ENCODE data around the gene MILR1. TPM values are rescaled to one million over a fixed set of nuclear protein-coding genes. Genes with fewer than 3 reads are reported as not detected.

Gene MILR1
- total RNA-seq, 1 experiment from 2014 or later = 35.9 TPM

DNA sequence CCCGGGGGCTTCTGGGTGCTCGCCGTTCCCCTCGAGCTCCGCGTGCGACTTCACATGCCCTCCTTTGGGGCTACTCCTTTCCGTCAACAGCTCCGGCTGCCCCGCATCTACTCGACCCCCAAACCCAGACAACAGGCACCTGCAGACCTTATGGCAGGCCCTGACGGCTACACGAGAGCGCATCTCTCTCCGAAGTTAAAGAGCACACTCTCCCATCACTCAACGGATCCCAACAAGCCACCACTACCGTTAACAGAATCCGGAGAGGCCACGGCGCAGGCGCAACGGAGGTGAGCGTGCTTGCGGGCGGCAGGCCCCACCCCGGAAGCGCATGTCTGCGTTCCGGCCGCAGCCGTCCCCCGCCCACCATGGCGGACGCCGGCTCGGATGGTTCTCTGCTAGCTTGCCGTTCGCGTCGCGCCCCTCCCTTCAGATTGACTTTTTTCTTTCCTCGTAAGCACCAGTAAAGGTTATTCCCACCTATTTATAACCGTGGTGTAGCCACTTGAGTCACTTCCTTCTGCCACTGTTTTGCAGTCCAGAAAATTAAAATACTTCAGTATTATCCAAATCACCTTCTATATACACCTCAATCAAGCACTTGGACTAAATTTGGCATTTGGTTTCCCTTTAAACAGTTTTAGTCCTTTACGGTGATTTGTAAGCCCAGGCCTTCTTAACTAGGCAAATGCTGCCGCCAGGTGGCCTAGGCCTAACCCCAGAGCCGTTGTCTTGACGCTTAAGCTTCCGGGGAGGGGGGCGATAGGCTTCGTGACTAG lies 48.1 kb downstream of the MILR1 start, which contains the start of gene POLG2:
POLG2 (minus strand) TSS at position 269 of the 779 bp plus-strand sequence; CDS start at position 183, 86 bp downstream.
- in situ Hi-C loops (cut with HindIII; ENCODE audit: low pct_unique_long_range_greater_than_20kb, low sequenced_read_pairs) = no loop called here
- DNase-seq (ENCODE audit: low read depth) = peak; percentile 87

DNA sequence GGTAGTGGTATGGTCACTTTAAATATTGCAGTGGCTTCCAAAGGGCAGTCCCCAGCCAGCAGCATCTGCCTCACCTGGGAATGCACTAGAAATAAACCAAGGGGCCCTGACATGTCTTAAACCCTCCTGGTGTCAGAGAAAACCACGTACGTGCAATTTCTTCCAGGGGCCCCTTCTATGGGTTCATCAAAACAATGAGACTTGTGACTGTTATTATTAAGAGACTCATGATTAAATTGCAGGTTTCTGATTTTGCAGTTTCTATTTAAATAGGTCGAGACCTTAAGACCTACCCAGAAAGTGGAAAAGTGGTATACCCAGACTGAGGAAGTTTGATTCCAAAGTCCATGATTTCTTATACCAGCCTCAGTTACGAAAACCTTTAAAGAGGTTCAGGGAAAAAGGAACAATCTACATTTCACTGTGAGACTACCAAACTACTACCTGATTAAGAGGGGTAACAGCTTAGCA lies 48.7 kb downstream of the MILR1 start:
- in situ Hi-C loops (cut with HindIII; ENCODE audit: low pct_unique_long_range_greater_than_20kb, low sequenced_read_pairs) = no loop called here
- DNase-seq (ENCODE audit: low read depth) = no peak

DNA sequence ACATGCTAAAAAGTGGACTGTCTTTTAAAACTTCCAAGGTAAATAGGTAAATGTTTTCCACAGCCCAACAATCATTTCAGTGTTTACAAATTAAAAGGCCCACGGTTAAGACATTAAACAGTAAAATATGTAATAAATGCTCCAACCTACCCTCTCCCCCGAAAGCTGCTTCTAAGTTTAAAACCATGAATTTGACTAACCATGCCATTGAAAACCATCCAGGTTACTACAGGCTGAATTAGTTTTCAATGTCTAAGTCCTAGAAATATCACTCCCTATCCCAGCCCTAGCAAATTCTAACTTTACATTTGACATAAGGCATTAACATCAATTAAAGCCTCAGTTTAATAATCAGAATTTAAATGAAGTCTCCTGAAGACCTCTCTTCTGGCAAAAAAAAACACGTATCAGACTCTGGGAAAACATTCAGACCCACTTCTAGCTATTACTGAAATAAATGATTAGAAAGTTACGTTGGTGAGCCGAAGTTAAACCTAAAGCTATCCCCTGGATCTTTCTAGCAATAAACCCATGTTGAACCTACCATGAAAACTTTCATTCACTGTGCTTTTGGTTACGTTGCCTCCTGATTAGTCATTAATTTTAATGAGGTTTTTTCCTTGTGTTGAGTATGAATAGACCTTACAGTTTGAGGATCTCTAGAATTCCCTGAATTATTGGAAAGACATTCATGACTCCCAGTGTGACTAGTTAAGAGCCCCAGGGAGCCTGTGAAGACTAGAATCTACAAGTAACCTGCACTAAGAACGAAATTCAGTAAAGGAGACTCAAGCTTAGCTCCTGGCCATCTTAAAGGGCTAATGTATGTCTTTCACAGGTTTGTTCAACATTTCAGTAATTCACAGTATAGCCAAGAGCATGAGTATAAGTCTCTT lies 49.6 kb downstream of the MILR1 start:
- in situ Hi-C loops (cut with HindIII; ENCODE audit: low pct_unique_long_range_greater_than_20kb, low sequenced_read_pairs) = no loop called here
- DNase-seq (ENCODE audit: low read depth) = no peak

DNA sequence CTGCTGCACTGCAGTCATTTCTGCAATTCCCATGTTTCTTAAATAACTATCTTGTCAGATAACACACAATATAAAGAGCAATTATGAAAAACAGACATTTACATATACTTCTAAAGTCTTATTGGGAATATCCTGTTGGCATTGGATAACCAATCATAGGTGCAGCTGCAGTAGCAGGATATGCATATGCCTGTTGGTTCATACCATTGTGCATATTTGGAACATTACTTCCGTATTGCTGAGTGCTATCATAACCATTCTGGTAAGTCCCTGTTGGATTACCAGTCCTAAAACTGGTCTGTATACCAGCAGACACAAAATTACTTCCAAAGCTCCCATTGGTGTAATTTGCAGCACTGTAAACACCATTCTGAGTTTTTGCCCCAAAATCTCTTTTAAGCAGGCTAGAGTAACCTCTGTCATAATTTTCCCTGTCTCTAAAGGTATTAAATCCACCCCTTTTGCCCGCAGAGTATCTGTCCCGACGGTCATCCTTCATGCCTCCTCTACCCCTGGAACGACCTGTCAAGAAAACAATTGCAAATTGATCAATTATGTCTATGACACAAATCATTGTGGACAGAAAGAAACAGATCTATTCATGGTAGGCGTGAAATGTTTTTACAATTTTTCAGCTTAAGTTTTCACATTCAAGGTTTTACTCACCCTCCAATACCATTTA lies 51.0 kb downstream of the MILR1 start:
- in situ Hi-C loops (cut with HindIII; ENCODE audit: low pct_unique_long_range_greater_than_20kb, low sequenced_read_pairs) = no loop called here
- no peak for DNase-seq (ENCODE audit: low read depth)

DNA sequence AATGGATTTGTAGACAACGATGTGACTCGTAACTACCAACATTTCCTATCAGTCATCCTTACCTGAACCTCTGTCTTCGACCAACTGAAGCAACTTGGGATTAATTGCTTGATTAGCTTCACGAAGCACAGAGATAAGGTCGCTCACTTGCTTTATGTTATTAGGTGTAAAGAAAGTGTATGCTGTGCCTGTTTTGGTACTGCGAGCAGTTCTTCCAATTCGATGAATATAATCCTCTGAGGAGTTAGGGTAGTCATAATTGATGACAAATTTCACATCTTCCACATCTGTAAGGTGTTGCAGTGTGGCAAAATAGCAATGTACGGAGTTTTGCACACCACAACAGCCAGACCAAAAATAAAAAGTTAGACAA lies 51.6 kb downstream of the MILR1 start:
- DNase-seq (ENCODE audit: low read depth) = no peak
- in situ Hi-C loops (cut with HindIII; ENCODE audit: low pct_unique_long_range_greater_than_20kb, low sequenced_read_pairs) = no loop called here

DNA sequence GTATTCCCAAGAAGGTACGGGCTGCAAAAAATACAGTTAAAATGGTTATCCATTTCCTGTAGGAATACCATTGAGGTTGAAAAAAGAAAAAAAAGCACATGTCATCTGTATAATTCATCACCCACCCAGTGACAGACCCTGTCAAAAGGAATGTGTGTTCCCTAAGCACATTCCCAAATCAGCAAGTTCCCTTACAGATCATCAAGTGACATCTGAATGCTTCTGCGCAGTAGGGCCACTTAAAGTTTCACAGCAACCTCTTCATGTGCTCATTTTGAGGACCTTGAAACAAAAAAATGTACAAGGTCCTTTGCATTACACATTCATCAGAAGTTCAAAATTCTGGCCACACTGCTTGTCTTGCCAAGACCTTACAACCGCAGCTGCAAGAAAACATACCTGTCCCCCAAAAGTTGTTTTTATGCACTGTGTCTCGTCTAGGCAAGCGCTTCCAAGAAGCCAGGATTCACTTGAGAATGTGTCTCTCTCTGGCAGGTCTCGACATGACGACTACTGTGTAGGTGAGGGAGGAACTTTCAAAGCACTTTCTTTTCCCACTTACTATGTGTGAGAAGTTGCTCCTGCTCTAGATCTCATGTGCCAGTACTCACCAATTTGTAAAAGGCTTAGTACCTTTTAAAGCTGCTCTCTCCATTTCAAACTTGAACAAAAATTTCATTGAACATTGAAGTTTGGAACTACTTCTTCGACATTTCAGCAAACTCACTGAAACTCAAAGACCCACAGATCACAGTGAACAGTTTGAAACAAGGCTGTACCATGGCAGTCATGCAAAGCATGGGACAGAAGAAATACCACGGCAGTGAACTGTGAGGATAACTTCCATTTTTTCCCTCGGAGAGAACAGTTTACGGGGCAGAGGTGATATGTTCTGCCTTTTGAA lies 52.2 kb downstream of the MILR1 start:
- DNase-seq (ENCODE audit: low read depth) = no peak
- in situ Hi-C loops (cut with HindIII; ENCODE audit: low pct_unique_long_range_greater_than_20kb, low sequenced_read_pairs) = no loop called here

DNA sequence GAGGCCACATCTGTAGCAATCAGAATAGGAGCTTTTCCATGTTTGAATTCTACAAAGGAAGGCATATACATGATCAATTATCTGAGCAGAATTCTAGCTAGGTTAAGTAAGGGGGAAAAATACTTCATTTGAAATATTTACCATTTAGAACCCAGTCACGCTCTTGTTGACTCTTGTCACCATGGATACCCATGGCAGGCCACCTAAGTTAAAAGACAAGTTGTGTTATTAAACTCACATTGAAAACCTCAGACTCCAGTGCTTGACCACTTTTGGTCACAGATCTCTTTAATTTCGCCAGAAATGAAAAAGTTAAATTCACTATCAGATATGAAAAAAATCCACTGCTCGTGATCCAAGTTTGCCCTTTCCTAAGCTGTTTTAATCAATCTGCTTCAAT lies 53.1 kb downstream of the MILR1 start:
- in situ Hi-C loops (cut with HindIII; ENCODE audit: low pct_unique_long_range_greater_than_20kb, low sequenced_read_pairs) = no loop called here
- no peak for DNase-seq (ENCODE audit: low read depth)

DNA sequence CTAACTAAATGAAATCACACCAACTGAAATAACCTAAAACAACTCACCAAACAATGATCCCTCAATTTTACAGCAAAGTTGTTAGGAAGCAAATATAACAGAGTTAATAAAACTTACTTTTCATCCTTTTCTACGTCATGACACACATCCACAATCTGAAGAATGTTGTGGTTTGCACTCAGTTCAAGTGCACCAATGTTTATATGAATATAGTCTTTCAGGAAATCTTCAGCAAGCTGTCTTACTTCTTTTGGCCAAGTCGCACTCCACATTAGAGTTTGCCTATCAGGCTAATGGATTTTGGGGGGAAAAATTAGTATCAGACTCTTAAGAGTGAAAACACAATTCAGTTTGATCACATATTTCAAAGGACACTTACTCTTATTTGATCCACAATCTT lies 53.9 kb downstream of the MILR1 start:
- DNase-seq (ENCODE audit: low read depth) = no peak
- in situ Hi-C loops (cut with HindIII; ENCODE audit: low pct_unique_long_range_greater_than_20kb, low sequenced_read_pairs) = no loop called here

DNA sequence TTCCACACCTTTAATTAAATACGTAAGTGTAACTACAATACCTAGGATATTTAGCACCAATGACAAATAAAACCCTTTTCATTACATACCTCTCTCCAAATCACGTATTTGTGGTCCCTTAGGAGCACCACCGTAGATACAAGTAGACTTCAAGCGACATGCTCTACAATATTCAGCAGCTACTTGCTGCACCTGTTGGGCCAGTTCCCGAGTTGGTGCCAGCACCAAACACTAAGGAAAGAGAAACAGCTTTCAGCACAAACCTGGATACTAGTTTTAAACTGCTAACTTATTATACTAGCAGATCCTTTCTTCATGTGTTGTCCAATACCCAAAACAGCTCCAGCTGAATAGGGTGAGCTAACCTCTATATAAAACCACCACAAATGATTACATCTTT lies 54.4 kb downstream of the MILR1 start:
- no peak for DNase-seq (ENCODE audit: low read depth)
- in situ Hi-C loops (cut with HindIII; ENCODE audit: low pct_unique_long_range_greater_than_20kb, low sequenced_read_pairs) = no loop called here

DNA sequence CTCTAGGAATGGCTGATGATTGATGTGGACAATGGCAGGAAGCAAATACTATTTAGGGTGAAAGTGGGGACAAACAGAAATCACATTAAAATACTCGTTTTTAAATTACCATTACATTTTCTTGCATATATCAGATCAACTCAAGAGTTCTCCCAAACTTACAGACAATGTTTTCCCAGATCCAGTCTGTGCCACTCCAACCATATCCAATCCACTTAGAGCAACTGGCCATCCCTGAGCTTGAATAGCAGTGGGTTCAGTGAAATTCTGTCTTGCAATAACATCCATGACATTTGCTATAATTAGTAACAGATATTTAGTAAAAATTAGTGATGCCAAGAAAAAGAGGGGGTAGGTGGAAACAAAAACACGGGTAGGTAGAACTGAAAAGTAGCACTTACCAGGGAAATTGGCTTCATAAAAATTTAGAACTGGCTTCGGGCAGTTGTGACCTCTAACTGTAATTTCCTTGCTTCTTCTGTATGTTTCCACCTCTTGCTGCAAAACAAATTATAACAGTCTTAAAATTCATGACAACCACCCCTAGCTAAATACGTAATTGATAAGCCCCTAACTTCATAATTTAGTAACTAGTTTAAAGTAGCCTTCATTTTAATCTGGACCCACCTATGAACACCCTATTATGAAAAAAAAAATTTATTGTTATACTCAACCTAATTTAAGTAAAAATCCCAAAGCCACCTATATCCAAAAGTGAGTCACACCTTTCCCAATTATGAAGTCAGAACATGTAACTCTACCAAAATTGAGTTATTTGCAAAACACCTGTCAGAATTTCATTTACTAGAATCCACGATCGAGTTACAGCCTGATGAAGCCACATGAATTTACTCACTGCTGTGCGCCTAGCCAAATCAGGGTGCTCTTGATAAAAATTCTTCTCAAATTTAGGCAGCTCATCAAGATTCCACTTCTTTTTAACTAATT lies 55.2 kb downstream of the MILR1 start:
- in situ Hi-C loops (cut with HindIII; ENCODE audit: low pct_unique_long_range_greater_than_20kb, low sequenced_read_pairs) = no loop called here
- DNase-seq (ENCODE audit: low read depth) = no peak

DNA sequence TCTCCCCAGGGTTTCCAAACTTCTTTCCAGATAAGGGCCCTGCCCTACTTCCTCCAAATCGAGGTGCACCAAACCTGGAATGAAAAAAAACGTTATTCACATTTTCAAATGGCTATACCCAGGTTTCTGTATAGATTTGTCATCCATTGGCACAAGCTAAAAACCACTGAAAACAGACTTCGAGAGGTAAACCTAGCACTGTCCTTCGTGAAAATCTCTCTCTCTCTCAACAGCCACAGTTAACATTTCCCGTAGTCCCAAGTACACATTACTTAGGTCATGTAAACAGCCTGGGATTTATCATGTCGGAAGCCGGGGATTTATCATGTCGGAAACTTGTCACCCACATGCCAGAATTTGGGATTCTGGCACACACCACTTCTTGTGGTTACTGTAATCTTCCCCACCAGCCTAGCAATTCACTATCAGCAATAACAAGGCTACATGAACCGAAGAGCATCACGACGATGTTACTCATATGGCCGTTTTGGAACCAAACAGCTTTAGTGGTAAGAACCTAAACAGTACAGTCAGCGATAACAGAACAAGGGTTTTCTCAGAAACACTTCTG lies 55.9 kb downstream of the MILR1 start:
- in situ Hi-C loops (cut with HindIII; ENCODE audit: low pct_unique_long_range_greater_than_20kb, low sequenced_read_pairs) = no loop called here
- no peak for DNase-seq (ENCODE audit: low read depth)

DNA sequence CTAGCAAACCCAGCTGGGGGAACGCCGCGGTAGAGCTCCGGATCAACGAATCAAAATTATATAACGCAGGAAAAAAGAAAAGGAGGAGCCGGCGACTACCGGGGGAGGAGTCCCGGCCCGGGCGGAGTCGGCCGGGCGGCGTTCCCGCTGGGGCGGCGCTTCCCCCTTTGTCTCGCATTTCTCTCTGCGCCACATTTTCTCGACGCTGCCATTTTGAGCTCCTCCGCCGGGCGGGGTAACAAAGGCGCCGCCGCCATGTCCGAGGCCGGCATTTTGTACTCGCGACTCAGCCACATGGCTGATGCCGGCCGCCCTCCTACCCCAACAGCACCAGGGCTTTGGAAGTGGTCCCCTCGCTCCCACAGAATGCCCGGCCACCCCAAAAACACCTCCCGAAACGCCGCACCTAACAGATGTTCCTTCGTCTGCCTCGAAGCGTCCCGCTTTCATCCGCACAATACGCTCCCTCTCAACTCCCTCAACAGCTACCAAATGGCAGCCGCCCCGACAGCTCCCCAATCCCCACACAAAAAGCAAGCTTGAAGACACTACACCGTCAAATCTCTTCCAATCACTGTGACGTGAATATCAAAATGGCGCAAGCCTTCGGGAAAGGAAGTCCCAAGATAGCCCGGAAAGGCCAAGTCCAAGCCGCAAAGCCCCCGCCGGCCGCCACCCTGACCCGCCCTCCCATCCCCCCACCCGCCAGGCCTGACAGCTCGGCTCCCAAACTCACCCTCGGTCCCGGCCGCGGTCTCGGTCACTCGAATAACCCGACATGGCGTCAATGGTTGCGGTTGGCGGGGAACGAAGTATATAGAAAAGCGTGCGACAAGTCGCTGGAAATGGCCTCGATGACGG lies 56.7 kb downstream of the MILR1 start:
- peak; percentile 88 for DNase-seq (ENCODE audit: low read depth)
- in situ Hi-C loops (cut with HindIII; ENCODE audit: low pct_unique_long_range_greater_than_20kb, low sequenced_read_pairs) = no loop called here

DNA sequence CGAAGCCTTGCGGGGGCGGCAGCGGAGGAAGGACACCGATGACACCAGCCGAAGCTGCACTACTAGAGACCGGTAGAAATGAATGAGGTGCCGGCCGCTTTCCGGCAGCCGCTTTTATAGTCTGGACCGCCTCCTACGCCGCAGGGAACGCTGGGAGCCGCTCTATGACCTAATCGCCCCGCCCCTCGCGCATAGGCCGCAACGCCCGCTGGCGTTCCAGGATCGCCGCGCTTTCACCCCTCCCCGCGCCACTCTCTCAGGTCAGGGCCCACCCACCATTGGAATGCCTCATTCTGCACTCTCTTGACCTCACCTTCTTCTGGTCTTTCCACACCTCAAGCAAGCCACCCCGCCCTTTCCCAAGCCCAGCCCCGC lies 57.3 kb downstream of the MILR1 start, which contains the start of gene DDX5:
DDX5 (minus strand) TSS at position 89 of the 375 bp plus-strand sequence. CDS start 170 bp downstream, outside the sequence.
- in situ Hi-C loops (cut with HindIII; ENCODE audit: low pct_unique_long_range_greater_than_20kb, low sequenced_read_pairs) = no loop called here
- no peak for DNase-seq (ENCODE audit: low read depth)

DNA sequence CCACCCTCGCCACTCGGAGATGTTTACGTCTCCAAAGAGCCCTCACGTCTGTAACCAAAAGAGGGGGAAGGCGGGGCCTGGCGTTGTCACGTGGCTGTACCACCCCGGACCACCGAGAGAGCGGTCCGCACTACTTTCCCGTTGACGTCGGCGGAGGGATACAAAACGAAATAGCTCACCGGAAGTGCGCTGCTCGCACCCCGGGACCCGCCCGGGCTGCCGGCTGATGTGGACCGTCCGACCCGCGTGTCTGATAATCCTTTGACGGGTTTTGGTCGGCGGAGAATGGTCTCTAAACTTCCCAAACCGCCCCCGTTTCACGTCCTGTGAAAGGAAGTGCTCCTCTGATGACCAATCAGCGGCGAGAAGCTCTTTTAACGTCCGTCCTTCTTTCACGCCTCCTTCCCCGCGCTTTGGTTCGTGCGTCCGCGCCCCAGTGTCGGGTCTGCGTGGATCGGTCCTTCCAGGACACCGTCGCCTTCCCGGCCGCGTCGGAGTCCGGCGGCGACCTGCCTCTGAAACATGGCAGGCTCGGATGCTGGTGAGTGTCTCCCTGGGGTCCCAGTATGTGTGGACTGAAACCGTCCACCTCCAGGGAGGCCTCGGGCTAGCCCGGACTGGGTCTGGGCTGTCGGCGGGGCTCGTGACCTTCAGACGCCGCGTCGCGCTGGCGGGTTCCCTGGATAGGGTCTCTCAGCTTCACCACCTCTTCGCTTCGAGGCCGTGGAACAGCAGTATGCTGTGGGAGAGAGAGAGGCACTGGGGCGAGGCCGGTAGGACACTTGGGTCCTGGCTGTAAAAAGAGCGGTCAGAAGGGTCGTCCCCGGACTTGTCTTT lies 57.9 kb downstream of the MILR1 start, which contains the start of gene CEP95:
CEP95 (plus strand) TSS at position 402 of the 837 bp plus-strand sequence; CDS start at position 523, 121 bp downstream.
- in situ Hi-C loops (cut with HindIII; ENCODE audit: low pct_unique_long_range_greater_than_20kb, low sequenced_read_pairs) = no loop called here
- peak; percentile 99 for DNase-seq (ENCODE audit: low read depth)

DNA sequence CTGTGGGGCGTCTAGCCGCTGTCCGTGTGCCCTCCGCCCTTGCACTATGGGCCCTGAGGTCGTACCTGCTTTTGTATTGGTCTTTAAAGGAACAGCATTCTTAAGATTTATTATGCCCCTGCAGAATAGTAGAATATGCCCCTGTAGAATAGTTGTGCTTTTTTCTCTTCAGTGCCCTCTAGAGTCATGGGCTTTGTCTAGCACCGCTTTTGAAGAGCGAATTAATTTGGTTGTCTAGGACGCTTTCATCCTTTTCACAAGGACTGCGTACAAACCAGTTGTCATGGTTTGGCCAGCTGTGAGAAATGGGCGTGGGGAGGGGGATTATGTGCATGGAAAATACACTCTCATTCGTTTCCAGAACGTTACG lies 58.5 kb downstream of the MILR1 start:
- DNase-seq (ENCODE audit: low read depth) = peak; percentile 74
- in situ Hi-C loops (cut with HindIII; ENCODE audit: low pct_unique_long_range_greater_than_20kb, low sequenced_read_pairs) = no loop called here

All from Caki2 (cell line).